ENCODE measurements around the gene ABHD6. TPM values are rescaled to one million over a fixed set of nuclear protein-coding genes. Genes with fewer than 3 reads are reported as not detected.

The ABHD6 gene
- total RNA-seq, 1 experiment from 2014 or later: 2.2 TPM

- H3T11ph ChIP-seq (ENCODE audit: low read length): no peak within 1 kb of the TSS
- H2AFZ ChIP-seq (ENCODE audit: low read length): peak within 1 kb of the TSS; percentile 15
Measured at GRCh38 chr3:58332575-58333188, 95.1 kb downstream of the ABHD6 start, which contains the start of gene PXK. PXK (plus strand) TSS chr3:58332892; CDS start chr3:58332989, 97 bp downstream.

More at GRCh38 chr3:58332575-58333188, 95.1 kb downstream of the ABHD6 start, which contains the start of gene PXK:
- Histone ChIP-seq H4K20me1 (ENCODE audit: control insufficient read depth, insufficient read depth, insufficient read length) (no peaks in the 10 kb centered on the region), H3K4me1 (ENCODE audit: insufficient read depth, low read length) (no peaks in the 10 kb centered on the region; the same call in 1 of the 2 replicates), H3K79me2 (ENCODE audit: insufficient read depth, low read length) (no peaks in the 10 kb centered on the region), H3K14ac (ENCODE audit: insufficient read depth, low read length) (no peak within 1 kb of the TSS; the same call in 1 of the 2 replicates), H3K56ac (ENCODE audit: insufficient read length, low read depth, low read length) (no peak within 1 kb of the TSS), H3K4ac (ENCODE audit: low read depth, low read length) (no peak within 1 kb of the TSS), H2BK15ac (ENCODE audit: low read depth, low read length) (no peak within 1 kb of the TSS), H3K18ac (ENCODE audit: insufficient read length, low read depth, low read length) (no peak within 1 kb of the TSS), H2BK20ac (ENCODE audit: low read depth, low read length, poor library complexity, severe bottlenecking) (no peak within 1 kb of the TSS), H3K9me3 (ENCODE audit: control insufficient read depth, low read depth, low read length) (no peaks in the 10 kb centered on the region), H2BK12ac (ENCODE audit: insufficient read length, low read depth, low read length) (no peak within 1 kb of the TSS), H2BK120ac (ENCODE audit: low read depth, low read length, poor library complexity, severe bottlenecking) (no peak within 1 kb of the TSS), H4K91ac (ENCODE audit: insufficient read length, low read depth, low read length) (no peak within 1 kb of the TSS), H3K79me1 (ENCODE audit: insufficient read depth, low read depth, low read length, poor library complexity, severe bottlenecking) (no peaks in the 10 kb centered on the region), H4K5ac (ENCODE audit: insufficient read length, low read depth, low read length) (no peak within 1 kb of the TSS), H2AK5ac (ENCODE audit: insufficient read length, low read length) (no peak within 1 kb of the TSS), H3K27ac (ENCODE audit: insufficient read length, low read depth, low read length) (no peak within 1 kb of the TSS), H3K23me2 (ENCODE audit: insufficient read length, low read depth, low read length, poor library complexity, severe bottlenecking) (peaks cover 4% of the 10 kb centered on the region), H3K23ac (ENCODE audit: insufficient read length, low read depth, low read length) (no peak within 1 kb of the TSS), H2BK5ac (ENCODE audit: insufficient read length, low read length) (no peak within 1 kb of the TSS), H3K4me2 (ENCODE audit: insufficient read depth, insufficient read length, low read length) (peak within 1 kb of the TSS; percentile 81), H4K8ac (replicated peaks; ENCODE audit: insufficient read length, low read depth, low read length) (no peak within 1 kb of the TSS), H3K9ac (ENCODE audit: extremely low read depth, insufficient read length, low read length) (no peak within 1 kb of the TSS), H3K27me3 (ENCODE audit: insufficient read depth, low read length) (no peaks in the 10 kb centered on the region; the same call in 1 of the 2 replicates)
- WGBS (ENCODE audit: extremely low coverage, insufficient read length, low lambda C conversion rate): no CpG with 5 or more reads among the region's 79 CpGs
- Mint-ChIP-seq H3K9me3 (no peaks in the 10 kb centered on the region), H3K27me3 (ENCODE audit: low read depth) (peaks cover 39% of the 10 kb centered on the region), H3K4me3 (peak within 1 kb of the TSS; percentile 82 to 98), H3K4me1 (peaks cover 10 to 23% of the 10 kb centered on the region in 2 experiments), H3K27ac (no peak within 1 kb of the TSS), H3K36me3 (ENCODE audit: insufficient read depth in 1 of 3, low read depth in 3 of 3) (no peaks in the 10 kb centered on the region)
- no peak; the same call in 2 of the 3 replicates for TF ChIP-seq CTCF (conservative IDR thresholded peaks at IDR 0.05)
- DNase-seq: peak; percentile 69

Measured in H9 (cell line).